Sigmoid colon (tissue), 7 donors: ENCODE data around the gene MRPL42. TPM values are rescaled to one million over a fixed set of nuclear protein-coding genes. Genes with fewer than 3 reads are reported as not detected.

ENCODE experiments used
- DNase-seq: peaks from one replicate; pipeline ENCODE4 v3.0.0-alpha.2; 2019
- H3K27ac ChIP-seq, 4 donors: fragments of 200-600 bp; sonication (generic); one replicate each; pipeline ENCODE4 v1.5.1; 2016 to 2019; ENCODE audit warnings: mild to moderate bottlenecking in 1 of 4
- H3K27me3 ChIP-seq, 3 donors: fragments of 200-600 bp; sonication (generic); one replicate each; pipeline ENCODE4 v1.5.1; 2019; ENCODE audit warnings: mild to moderate bottlenecking in 1 of 3
- H3K36me3 ChIP-seq, 4 donors: fragments of 200-600 bp; sonication (generic); one replicate each; pipeline ENCODE4 v1.5.1; 2016 to 2019
- H3K4me1 ChIP-seq, 4 donors: fragments of 200-600 bp; sonication (generic); one replicate each; pipeline ENCODE4 v1.5.1; 2017 to 2019
- H3K4me3 ChIP-seq, 4 donors: fragments of 200-600 bp; sonication (generic); one replicate each; pipeline ENCODE4 v1.5.1; 2017 to 2019; ENCODE audit warnings: mild to moderate bottlenecking in 2 of 4, moderate library complexity in 1 of 4
- H3K9me3 ChIP-seq, 4 donors: fragments of 200-600 bp in 3 of 4; sonication (generic) in 3 of 4; one replicate each; pipeline versions ENCODE4 v1.5.1 to v1.6.1; 2013 to 2019
- CTCF ChIP-seq, 4 experiments: fragments of 450-650 bp in 3 of 4; fragments of 200-600 bp in 1 of 4; IDR thresholded peaks; one replicate each; pipeline ENCODE4 v1.5.1; 2016 to 2019; ENCODE audit warnings: antibody characterized with exemption in 4 of 4, mild to moderate bottlenecking in 3 of 4, moderate library complexity in 2 of 4
- EP300 ChIP-seq, 4 donors: sonication (generic); formaldehyde crosslinking; IDR thresholded peaks; one replicate each; pipeline ENCODE4 v1.6.1; 2017; ENCODE audit warnings: antibody characterized with exemption in 4 of 4
- POLR2A ChIP-seq, 2 donors: fragments of 450-650 bp; IDR thresholded peaks; one replicate each; pipeline ENCODE4 v1.6.1; 2016; ENCODE audit warnings: antibody characterized with exemption in 2 of 2, mild to moderate bottlenecking in 2 of 2, moderate library complexity in 2 of 2
- POLR2AphosphoS5 ChIP-seq, 4 donors: sonication (generic); formaldehyde crosslinking; IDR thresholded peaks; one replicate each; pipeline ENCODE4 v1.6.1; 2017; ENCODE audit warnings: antibody characterized with exemption in 4 of 4
- WGBS, 2 donors: extraction: QIAGEN DNeasy Blood & Tissue Kit; methylation state at CpG; one replicate each; pipeline ENCODE4 v1.1.7; 2013; 5-methylcytosine and 5-hydroxymethylcytosine counted together
- intact Hi-C: fragments of 100-400 bp; cut with DNase I; formaldehyde crosslinking; loops from one replicate; pipeline ENCODE4 v1.15.1; 2023
- polyA plus RNA-seq, 3 donors: library from polyadenylated mRNA; stranded (reverse); fragments of 200-250 nt; gene quantifications; one replicate each; pipeline ENCODE4 v1.2.3, GENCODE V29; 2013
- total RNA-seq, 4 donors: library from RNA; depleted of rRNA; stranded (reverse); fragments of >200 nt; gene quantifications; one replicate each; pipeline ENCODE4 v1.1.0, GENCODE V29; 2016
- donor health status: healthy with polysubstance abuse.
- donor health status: Bipolar disorder and iron deficiency.
- donor health status: healthy.

The MRPL42 gene
- total and polyA plus RNA-seq, 7 donors = 37.9 to 79.5 (median 48.1) TPM

GRCh38 chr12:93533310-93533709, 66.0 kb downstream of the MRPL42 start:
- TF ChIP-seq CTCF (IDR thresholded peaks at IDR 0.05) (no peak), EP300 (IDR thresholded peaks at IDR 0.05) (no peak), POLR2A (IDR thresholded peaks at IDR 0.05) (no peak), POLR2AphosphoS5 (IDR thresholded peaks at IDR 0.05) (no peak)
- H3K4me3 ChIP-seq = no peak overlapping the region
- 86 to 90% methylated on average over 5 of the region's 5 CpGs for WGBS, 2 donors
- no peaks in the 10 kb centered on the region for H3K27me3 ChIP-seq
- intact Hi-C loops = no loop called here
- no peak overlapping the region for H3K27ac ChIP-seq
- H3K36me3 ChIP-seq = no peaks in the 10 kb centered on the region
- no peaks in the 10 kb centered on the region for H3K4me1 ChIP-seq
- no peaks in the 10 kb centered on the region for H3K9me3 ChIP-seq
- no peak for DNase-seq

- H3K9me3 ChIP-seq = no peaks in the 10 kb centered on the region
- DNase-seq = no peak
- no peaks in the 10 kb centered on the region for H3K4me1 ChIP-seq
- no peak for TF ChIP-seq CTCF (IDR thresholded peaks at IDR 0.05)
- H3K27ac ChIP-seq = no peak overlapping the region
- 69 to 80% methylated on average over 2 of the region's 2 CpGs for WGBS, 2 donors
- intact Hi-C loops = no loop called here
- H3K36me3 ChIP-seq = no peaks in the 10 kb centered on the region
- no peak overlapping the region for H3K4me3 ChIP-seq
- H3K27me3 ChIP-seq = no peaks in the 10 kb centered on the region
Measured at GRCh38 chr12:93536111-93536765, 68.9 kb downstream of the MRPL42 start.

- no peaks in the 10 kb centered on the region for H3K4me1 ChIP-seq
- H3K9me3 ChIP-seq = no peaks in the 10 kb centered on the region
- WGBS, 2 donors = 50 to 79% methylated on average over 5 of the region's 5 CpGs
- no peak overlapping the region for H3K27ac ChIP-seq
- H3K27me3 ChIP-seq = no peaks in the 10 kb centered on the region
- TF ChIP-seq CTCF (IDR thresholded peaks at IDR 0.05) (no peak), POLR2AphosphoS5 (IDR thresholded peaks at IDR 0.05) (no peak), POLR2A (IDR thresholded peaks at IDR 0.05) (no peak), EP300 (IDR thresholded peaks at IDR 0.05) (no peak)
- intact Hi-C loops = no loop called here
- no peak for DNase-seq
- H3K36me3 ChIP-seq = no peaks in the 10 kb centered on the region
- no peak overlapping the region for H3K4me3 ChIP-seq
Measured at GRCh38 chr12:93536766-93537488, 69.6 kb downstream of the MRPL42 start.

- TF ChIP-seq POLR2AphosphoS5 (IDR thresholded peaks at IDR 0.05) (no peak), POLR2A (IDR thresholded peaks at IDR 0.05) (no peak), EP300 (IDR thresholded peaks at IDR 0.05) (no peak), CTCF (IDR thresholded peaks at IDR 0.05) (no peak)
- intact Hi-C loops = no loop called here
- H3K27ac ChIP-seq = no peak overlapping the region
- H3K36me3 ChIP-seq = peaks cover 0 to 8% (median 0%) of the 10 kb centered on the region in 4 donors
- no peak for DNase-seq
- 95 to 96% methylated on average over 5 of the region's 5 CpGs for WGBS, 2 donors
- H3K9me3 ChIP-seq = no peaks in the 10 kb centered on the region
- no peak overlapping the region for H3K4me3 ChIP-seq
- no peaks in the 10 kb centered on the region for H3K27me3 ChIP-seq
- H3K4me1 ChIP-seq = no peaks in the 10 kb centered on the region
Measured at GRCh38 chr12:93537769-93538168, 70.5 kb downstream of the MRPL42 start.
